Measurements from ENCODE around the gene XPR1.

DNA sequence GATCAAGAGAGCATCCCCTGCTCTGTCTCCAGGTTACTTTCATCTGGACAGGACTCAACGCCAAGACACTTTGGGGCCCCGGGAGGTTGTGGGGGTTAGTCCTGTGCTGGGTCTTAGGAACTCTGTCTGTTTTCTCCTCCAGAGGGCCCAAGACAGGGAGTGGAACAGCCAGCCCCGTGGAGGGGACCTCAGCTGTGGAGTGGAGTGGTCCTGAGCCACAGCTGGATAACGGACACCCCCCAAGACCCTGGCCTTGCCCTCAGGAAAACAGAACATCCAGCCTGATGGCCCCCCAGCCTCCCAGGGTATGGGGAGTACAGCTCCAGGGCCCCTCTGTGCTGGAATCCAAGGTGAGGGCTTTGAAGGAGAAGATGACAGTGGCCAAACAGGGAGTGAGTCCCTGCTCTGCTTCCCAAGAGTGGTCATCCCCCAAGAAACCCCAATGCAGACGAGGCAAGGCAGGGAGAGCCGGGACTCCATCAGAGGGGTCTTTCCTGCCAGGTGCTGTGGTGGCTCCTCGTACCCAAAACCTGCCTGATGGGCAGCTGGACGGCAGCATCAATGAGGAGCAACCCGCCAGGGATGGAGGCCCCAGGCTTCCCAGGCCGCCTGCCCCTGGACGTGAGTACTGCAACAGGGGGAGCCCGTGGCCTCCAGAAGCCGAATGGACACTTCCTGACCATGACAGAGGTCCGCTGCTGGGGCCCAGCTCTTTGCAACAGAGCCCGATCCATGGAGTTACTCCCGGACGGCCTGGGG, 284.4 kb downstream of the XPR1 start:
- TF ChIP-seq, protein P1, sequence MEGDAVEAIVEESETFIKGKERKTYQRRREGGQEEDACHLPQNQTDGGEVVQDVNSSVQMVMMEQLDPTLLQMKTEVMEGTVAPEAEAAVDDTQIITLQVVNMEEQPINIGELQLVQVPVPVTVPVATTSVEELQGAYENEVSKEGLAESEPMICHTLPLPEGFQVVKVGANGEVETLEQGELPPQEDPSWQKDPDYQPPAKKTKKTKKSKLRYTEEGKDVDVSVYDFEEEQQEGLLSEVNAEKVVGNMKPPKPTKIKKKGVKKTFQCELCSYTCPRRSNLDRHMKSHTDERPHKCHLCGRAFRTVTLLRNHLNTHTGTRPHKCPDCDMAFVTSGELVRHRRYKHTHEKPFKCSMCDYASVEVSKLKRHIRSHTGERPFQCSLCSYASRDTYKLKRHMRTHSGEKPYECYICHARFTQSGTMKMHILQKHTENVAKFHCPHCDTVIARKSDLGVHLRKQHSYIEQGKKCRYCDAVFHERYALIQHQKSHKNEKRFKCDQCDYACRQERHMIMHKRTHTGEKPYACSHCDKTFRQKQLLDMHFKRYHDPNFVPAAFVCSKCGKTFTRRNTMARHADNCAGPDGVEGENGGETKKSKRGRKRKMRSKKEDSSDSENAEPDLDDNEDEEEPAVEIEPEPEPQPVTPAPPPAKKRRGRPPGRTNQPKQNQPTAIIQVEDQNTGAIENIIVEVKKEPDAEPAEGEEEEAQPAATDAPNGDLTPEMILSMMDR (IDR thresholded peaks at IDR 0.05) = no peak
- no peak for TF ChIP-seq POLR2A (IDR thresholded peaks at IDR 0.05)

Measured in uterus (tissue), 2 donors.